ENCODE results near the gene DDX42. TPM values are rescaled to one million over a fixed set of nuclear protein-coding genes. Genes with fewer than 3 reads are reported as not detected.

The DDX42 gene
- total and polyA plus RNA-seq, 2 experiments from 2014 or later, result 57.8 to 101 TPM

GRCh38 chr17:63800783-63801182 is 26.8 kb downstream of the DDX42 start (continued):
- TF ChIP-seq ZNF462 (CRISPR knock-in tag; IDR thresholded peaks at IDR 0.05) (no peak), CTCF (conservative IDR thresholded peaks at IDR 0.05; ENCODE audit: low read depth in 2 of 2) (no peak), ZNF114 (CRISPR knock-in tag; IDR thresholded peaks at IDR 0.05) (no peak), ZNF331 (CRISPR knock-in tag; IDR thresholded peaks at IDR 0.05; ENCODE audit: low read depth) (no peak)

- H3K27ac ChIP-seq (ENCODE audit: low read depth), result no peak overlapping the region
- Mint-ChIP-seq H3K9me3 (no peaks in the 10 kb centered on the region), H3K36me3 (ENCODE audit: low read depth) (peaks cover 82% of the 10 kb centered on the region), H3K4me3 (no peak overlapping the region), H3K27ac (no peak overlapping the region), H3K27me3 (ENCODE audit: insufficient read depth, low read depth, poor library complexity) (no peaks in the 10 kb centered on the region), H3K4me1 (no peaks in the 10 kb centered on the region)
- H3K27me3 ChIP-seq (ENCODE audit: insufficient read depth), result no peaks in the 10 kb centered on the region
- H2AFZ ChIP-seq, result no peak overlapping the region
- no peak for DNase-seq (ENCODE audit: low spot score)
- no peak overlapping the region for H3K4me3 ChIP-seq
- peaks cover 22% of the 10 kb centered on the region for H3K79me2 ChIP-seq (replicated peaks; ENCODE audit: insufficient read depth)
- peaks cover 84% of the 10 kb centered on the region for H3K36me3 ChIP-seq (ENCODE audit: insufficient read depth)
- no peak overlapping the region for H3K4me2 ChIP-seq
- peaks cover 3% of the 10 kb centered on the region; the same call in 1 of the 2 replicates for H3F3A ChIP-seq (replicated peaks; ENCODE audit: low read depth)
- no peaks in the 10 kb centered on the region for H3K9me2 ChIP-seq (ENCODE audit: insufficient read depth)
- peaks cover 30% of the 10 kb centered on the region for H4K20me1 ChIP-seq (replicated peaks; ENCODE audit: insufficient read depth)
- no peaks in the 10 kb centered on the region for H3K4me1 ChIP-seq (ENCODE audit: insufficient read depth)
- no peak for ATAC-seq
- TF ChIP-seq JUNB (IDR thresholded peaks at IDR 0.05; ENCODE audit: unreplicated experiment) (no peak), EZH2 (IDR thresholded peaks at IDR 0.05; ENCODE audit: low read depth, unreplicated experiment) (no peak), EZH2phosphoT487 (IDR thresholded peaks at IDR 0.05; ENCODE audit: unreplicated experiment) (no peak), ZNF331 (CRISPR knock-in tag; IDR thresholded peaks at IDR 0.05; ENCODE audit: low read depth) (no peak), STAT1 (IDR thresholded peaks at IDR 0.05; ENCODE audit: unreplicated experiment) (no peak), CTCF (conservative IDR thresholded peaks at IDR 0.05; ENCODE audit: low read depth in 2 of 2) (no peak), CREB1 (CRISPR knock-in tag; IDR thresholded peaks at IDR 0.05; ENCODE audit: low read depth) (no peak), POLR2AphosphoS5 (IDR thresholded peaks at IDR 0.05; ENCODE audit: low read depth) (no peak), NANOG (IDR thresholded peaks at IDR 0.05; ENCODE audit: borderline replicate concordance) (no peak)
These were observed 30.4 kb downstream of the DDX42 start for GRCh38 chr17:63804328-63804727.
